Glutamatergic neuron (in vitro differentiated cells): ENCODE data around the gene ADPGK. TPM values are rescaled to one million over a fixed set of nuclear protein-coding genes. Genes with fewer than 3 reads are reported as not detected.

Source experiments
- DNase-seq: peaks from one replicate; pipeline ENCODE4 v3.0.0; 2022
- H3K27ac Mint-ChIP-seq: one replicate; pipeline ENCODE4 v1.8.0; 2020; ENCODE audit warnings: mild to moderate bottlenecking, mixed read lengths, inconsistent platforms; ENCODE audit not compliant: unreplicated experiment
- H3K27me3 Mint-ChIP-seq: one replicate; pipeline ENCODE4 v1.8.0; 2020; ENCODE audit warnings: mild to moderate bottlenecking, moderate library complexity, mixed read lengths, inconsistent platforms; ENCODE audit not compliant: unreplicated experiment
- H3K36me3 Mint-ChIP-seq: one replicate; pipeline ENCODE4 v1.8.0; 2020; ENCODE audit warnings: mild to moderate bottlenecking, mixed read lengths, inconsistent platforms; ENCODE audit not compliant: unreplicated experiment
- H3K4me1 Mint-ChIP-seq: one replicate; pipeline ENCODE4 v1.8.0; 2020; ENCODE audit warnings: mild to moderate bottlenecking, low read depth, mixed read lengths, inconsistent platforms; ENCODE audit not compliant: unreplicated experiment
- H3K4me3 Mint-ChIP-seq: one replicate; pipeline ENCODE4 v1.8.0; 2020; ENCODE audit warnings: mild to moderate bottlenecking, mixed read lengths, inconsistent platforms; ENCODE audit not compliant: unreplicated experiment
- H3K9me3 Mint-ChIP-seq: one replicate; pipeline ENCODE4 v1.8.0; 2020; ENCODE audit warnings: mild to moderate bottlenecking, moderate library complexity, mixed read lengths, inconsistent platforms; ENCODE audit not compliant: unreplicated experiment
- long read RNA-seq: library from polyadenylated mRNA; unstranded; transcript quantifications from one replicate; pipeline ENCODE4 v2.0.0, GENCODE V29; 2020; ENCODE audit not compliant: unreplicated experiment
- total RNA-seq: library from RNA; stranded (reverse); fragmentation: NEBNext Ultra II Directional; extraction: Animal tissue kit (Norgen Biotek cat#: 25700); gene quantifications from one replicate; pipeline ENCODE4 v1.2.1, GENCODE V29; 2021; ENCODE audit not compliant: unreplicated experiment
- TF ChIP-seq, protein P1 (sequence below): fragments of 200-600 bp; sonication (generic); IDR thresholded peaks from one replicate; pipeline ENCODE4 v1.5.0; 2021; ENCODE audit not compliant: partially characterized antibody, unreplicated experiment

The ADPGK gene
- total RNA-seq = 33.5 TPM
- long read RNA-seq, partial matches to known transcripts = 0 of 21 reads
- long read RNA-seq, other reads (novel, unspliced or antisense) = 18 of 21 reads

DNA sequence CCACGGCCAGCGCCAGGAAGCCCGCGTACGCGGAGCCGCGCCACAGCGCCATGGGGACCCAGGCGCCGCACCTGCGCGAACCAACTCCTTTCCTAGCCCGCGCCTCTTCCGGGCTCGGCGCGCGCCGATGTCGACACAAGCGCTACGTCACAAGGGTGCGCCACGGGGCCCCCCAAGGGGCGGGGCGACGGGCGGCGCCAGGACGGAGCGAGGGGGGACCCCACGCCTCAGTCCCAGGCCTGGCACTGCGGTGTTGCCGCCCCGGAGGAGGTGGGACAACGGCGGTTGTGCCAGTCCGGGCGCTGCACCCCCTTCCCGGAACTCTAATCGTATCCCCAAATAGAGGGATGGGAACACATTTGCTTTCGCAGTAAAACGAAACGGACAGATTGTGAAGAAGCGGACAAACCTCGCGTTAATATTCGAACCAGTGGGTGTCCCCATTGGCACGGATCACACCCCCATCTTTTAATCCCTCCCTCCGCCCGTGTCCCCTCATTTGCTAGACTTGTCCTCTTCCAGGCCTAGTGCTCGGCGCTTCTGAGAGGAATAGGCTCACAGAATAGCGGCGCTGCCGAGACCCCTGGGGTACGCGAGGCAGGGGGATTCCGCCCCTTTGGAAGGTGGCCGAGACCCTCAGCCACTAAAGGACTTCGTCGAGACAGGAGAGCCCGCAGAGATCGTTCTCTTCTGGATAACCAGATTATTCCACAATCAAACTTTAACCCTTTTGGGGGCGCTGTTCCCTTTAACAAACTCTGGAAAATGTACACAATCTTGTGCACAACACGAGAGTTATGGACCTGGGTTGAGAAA, at the start of gene ADPGK:
Gene ADPGK, minus strand, starts transcription at position 119 of the 816 bp plus-strand sequence. Its CDS starts 67 bp downstream, at position 52.
- Mint-ChIP-seq H3K4me1 (peaks cover 17% of the 10 kb centered on the region), H3K36me3 (no peaks in the 10 kb centered on the region)
- TF ChIP-seq, protein P1, sequence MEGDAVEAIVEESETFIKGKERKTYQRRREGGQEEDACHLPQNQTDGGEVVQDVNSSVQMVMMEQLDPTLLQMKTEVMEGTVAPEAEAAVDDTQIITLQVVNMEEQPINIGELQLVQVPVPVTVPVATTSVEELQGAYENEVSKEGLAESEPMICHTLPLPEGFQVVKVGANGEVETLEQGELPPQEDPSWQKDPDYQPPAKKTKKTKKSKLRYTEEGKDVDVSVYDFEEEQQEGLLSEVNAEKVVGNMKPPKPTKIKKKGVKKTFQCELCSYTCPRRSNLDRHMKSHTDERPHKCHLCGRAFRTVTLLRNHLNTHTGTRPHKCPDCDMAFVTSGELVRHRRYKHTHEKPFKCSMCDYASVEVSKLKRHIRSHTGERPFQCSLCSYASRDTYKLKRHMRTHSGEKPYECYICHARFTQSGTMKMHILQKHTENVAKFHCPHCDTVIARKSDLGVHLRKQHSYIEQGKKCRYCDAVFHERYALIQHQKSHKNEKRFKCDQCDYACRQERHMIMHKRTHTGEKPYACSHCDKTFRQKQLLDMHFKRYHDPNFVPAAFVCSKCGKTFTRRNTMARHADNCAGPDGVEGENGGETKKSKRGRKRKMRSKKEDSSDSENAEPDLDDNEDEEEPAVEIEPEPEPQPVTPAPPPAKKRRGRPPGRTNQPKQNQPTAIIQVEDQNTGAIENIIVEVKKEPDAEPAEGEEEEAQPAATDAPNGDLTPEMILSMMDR = peak; percentile 76

DNA sequence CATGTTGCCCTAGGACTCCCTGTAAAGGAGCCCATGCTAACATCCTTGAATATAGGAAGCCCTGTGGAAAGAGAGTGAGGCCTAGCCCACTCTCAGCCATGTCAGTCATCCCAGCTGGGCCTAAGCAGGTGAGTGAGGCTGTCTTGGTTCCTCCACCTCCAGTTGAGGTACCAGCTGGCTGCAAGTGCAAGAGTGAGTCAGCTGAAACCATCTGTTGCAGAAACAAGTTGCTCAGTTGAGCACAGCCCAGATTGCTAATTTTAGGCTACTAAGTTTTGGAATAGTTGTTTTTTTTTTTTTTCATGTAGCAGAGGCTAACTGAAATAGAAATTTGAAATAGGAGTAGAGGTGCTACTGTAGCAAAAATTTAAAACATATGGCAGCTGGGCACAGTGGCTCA, 43.7 kb upstream of the ADPGK start:
- no peak for DNase-seq
- peak overlapping the region; percentile 49 for H3K27ac Mint-ChIP-seq
- H3K36me3 Mint-ChIP-seq = no peaks in the 10 kb centered on the region
- TF ChIP-seq, protein P1 = no peak
- peaks cover 10% of the 10 kb centered on the region for H3K27me3 Mint-ChIP-seq
- H3K4me1 Mint-ChIP-seq = peaks cover 36% of the 10 kb centered on the region
- H3K9me3 Mint-ChIP-seq = peaks cover 20% of the 10 kb centered on the region
- no peak overlapping the region for H3K4me3 Mint-ChIP-seq

More for the DNA sequence above, at the start of gene ADPGK:
- H3K9me3 Mint-ChIP-seq = peaks cover 8% of the 10 kb centered on the region
- peak within 1 kb of the TSS; percentile 95 for H3K27ac Mint-ChIP-seq
- DNase-seq = peak; percentile 93
- peaks cover 7% of the 10 kb centered on the region for H3K27me3 Mint-ChIP-seq
- peak within 1 kb of the TSS; percentile 99 for H3K4me3 Mint-ChIP-seq

DNA sequence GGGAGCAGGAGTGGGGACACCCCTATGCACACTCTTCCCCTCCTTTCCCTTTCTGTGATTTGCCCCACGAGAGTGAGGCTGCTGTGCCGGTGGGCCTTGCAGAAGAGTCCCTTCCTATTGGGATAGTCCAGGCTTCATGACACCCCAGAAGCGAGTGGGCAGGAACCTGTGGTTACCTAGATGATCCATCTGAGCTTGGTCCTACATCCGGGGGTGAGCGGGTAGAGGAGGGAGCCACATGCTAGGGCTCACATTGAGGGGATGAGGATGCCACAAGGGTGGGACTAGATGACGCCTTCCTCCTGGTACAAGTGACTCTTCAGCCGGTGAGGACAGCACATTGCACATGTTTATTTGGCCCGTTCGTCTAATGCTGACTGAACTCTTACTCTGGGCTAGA, 43.1 kb upstream of the ADPGK start:
- TF ChIP-seq, protein P1 = no peak
- Mint-ChIP-seq H3K4me3 (no peak overlapping the region), H3K27me3 (peaks cover 10% of the 10 kb centered on the region), H3K4me1 (peaks cover 35% of the 10 kb centered on the region), H3K27ac (no peak overlapping the region), H3K9me3 (peaks cover 23% of the 10 kb centered on the region), H3K36me3 (no peaks in the 10 kb centered on the region)
- DNase-seq = no peak

DNA sequence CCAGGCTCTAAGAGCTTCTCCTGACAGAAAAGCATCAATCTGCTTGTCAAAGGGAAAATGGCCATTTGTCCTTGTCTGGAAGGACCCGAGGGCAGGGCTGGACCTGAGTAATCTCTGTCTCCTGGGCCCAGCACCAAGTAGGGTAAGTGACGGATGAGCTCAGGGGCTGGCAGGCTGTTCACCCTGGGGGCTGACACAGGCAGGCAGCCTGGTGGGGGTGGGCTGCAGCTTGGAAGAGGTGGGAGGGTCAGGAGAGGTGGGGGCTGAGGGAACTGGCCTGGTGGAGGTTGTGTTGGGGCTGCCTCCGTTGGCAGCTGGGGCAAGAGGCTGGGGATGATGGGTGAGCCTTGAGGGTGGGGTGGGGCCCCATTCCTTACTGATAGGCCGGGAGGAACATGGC, 42.3 kb upstream of the ADPGK start:
- peak overlapping the region; percentile 47 for H3K4me3 Mint-ChIP-seq
- peak overlapping the region; percentile 87 for H3K27ac Mint-ChIP-seq
- peaks cover 37% of the 10 kb centered on the region for H3K4me1 Mint-ChIP-seq
- H3K36me3 Mint-ChIP-seq = peaks cover 3% of the 10 kb centered on the region
- peak; percentile 55 for DNase-seq
- peaks cover 23% of the 10 kb centered on the region for H3K9me3 Mint-ChIP-seq
- TF ChIP-seq, protein P1 = no peak
- H3K27me3 Mint-ChIP-seq = peaks cover 16% of the 10 kb centered on the region

DNA sequence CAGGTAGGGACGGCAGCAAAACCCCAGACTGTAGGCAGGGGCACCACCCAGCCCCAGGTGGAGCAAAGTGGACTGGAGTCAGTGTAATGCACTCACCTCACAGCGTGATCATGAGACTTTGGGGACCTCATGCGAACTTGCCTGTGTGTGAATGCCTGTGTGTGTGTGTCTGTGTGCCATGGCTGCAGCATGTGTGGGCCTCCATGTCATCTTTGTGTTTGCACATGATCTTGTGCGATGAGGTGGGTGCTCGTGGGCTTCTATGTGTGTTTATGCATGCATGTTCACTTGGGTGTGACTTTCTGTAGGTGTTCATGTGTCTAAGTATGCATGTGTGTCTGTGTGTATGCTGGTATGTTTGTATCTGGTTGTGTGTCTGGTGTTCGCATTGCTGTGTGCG, 41.2 kb upstream of the ADPGK start:
- TF ChIP-seq, protein P1 = no peak
- H3K27ac Mint-ChIP-seq = peak overlapping the region; percentile 87
- peaks cover 23% of the 10 kb centered on the region for H3K9me3 Mint-ChIP-seq
- H3K27me3 Mint-ChIP-seq = peaks cover 16% of the 10 kb centered on the region
- DNase-seq = no peak
- peaks cover 39% of the 10 kb centered on the region for H3K4me1 Mint-ChIP-seq
- H3K4me3 Mint-ChIP-seq = peak overlapping the region; percentile 56
- H3K36me3 Mint-ChIP-seq = peaks cover 5% of the 10 kb centered on the region
